Prostate gland (tissue), 2 donors: ENCODE measurements around the gene AMDHD2.

Experiments used
- POLR2AphosphoS5 ChIP-seq: sonication (generic); formaldehyde crosslinking; IDR thresholded peaks from one replicate; pipeline ENCODE4 v1.6.1; 2017; ENCODE audit warnings: antibody characterized with exemption
- TF ChIP-seq, protein P1 (sequence below), 4 experiments: fragments of 200-600 bp in 2 of 4; fragments of 450-650 bp in 2 of 4; sonication (generic) in 2 of 4; IDR thresholded peaks; 1 replicate in 3 of 4; 2 replicates in 1 of 4; pipeline ENCODE4 v1.5.1; 2016 to 2019; ENCODE audit warnings: antibody characterized with exemption in 4 of 4, mild to moderate bottlenecking in 2 of 4, moderate library complexity in 2 of 4

DNA sequence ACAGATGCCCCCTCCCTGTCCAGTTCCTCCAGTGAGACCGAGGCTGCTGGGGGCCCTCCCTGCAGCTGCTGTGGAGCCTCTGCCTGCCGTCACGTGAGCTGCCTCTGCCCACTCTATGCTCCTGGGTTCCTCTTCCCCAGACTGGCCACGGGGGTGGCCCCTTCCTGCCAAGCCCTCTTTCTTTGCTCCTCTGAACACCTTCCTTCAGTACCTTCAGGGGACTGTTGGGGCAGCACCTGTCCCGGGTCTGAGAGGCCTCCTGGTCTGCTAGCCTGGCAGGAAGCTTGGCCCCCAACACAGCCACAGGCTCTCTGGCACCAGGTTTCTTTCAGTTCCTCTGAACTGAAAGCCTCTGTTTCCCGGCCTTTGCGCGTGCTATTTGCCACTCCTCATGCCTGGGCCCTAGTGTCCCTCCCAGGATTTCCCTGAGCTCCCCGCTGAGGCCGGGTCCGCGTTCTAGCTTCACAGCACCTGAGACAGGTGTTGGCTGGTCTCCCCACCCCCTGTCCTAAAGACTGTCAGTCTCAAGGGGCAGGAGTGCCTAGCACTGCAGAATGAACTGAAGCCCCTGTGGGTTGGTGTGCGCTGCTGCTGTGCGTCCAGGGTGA lies 13.0 kb upstream of the AMDHD2 start:
- TF ChIP-seq, protein P1, sequence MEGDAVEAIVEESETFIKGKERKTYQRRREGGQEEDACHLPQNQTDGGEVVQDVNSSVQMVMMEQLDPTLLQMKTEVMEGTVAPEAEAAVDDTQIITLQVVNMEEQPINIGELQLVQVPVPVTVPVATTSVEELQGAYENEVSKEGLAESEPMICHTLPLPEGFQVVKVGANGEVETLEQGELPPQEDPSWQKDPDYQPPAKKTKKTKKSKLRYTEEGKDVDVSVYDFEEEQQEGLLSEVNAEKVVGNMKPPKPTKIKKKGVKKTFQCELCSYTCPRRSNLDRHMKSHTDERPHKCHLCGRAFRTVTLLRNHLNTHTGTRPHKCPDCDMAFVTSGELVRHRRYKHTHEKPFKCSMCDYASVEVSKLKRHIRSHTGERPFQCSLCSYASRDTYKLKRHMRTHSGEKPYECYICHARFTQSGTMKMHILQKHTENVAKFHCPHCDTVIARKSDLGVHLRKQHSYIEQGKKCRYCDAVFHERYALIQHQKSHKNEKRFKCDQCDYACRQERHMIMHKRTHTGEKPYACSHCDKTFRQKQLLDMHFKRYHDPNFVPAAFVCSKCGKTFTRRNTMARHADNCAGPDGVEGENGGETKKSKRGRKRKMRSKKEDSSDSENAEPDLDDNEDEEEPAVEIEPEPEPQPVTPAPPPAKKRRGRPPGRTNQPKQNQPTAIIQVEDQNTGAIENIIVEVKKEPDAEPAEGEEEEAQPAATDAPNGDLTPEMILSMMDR (IDR thresholded peaks at IDR 0.05) = no peak
- no peak for TF ChIP-seq POLR2AphosphoS5
